ENCODE data around the gene RABEPK. TPM values are rescaled to one million over a fixed set of nuclear protein-coding genes. Genes with fewer than 3 reads are reported as not detected.
A peak's percentile ranks its signal among the peaks of the same experiment; 100 is the strongest.
"Not testable (repeated sequence)": the region's sequence is repeated elsewhere in the genome, so short reads cannot be mapped to it uniquely, and the experiment has no call there.

The RABEPK gene
- total RNA-seq, 1 donor from 2014 or later: 11.7 TPM

DNA sequence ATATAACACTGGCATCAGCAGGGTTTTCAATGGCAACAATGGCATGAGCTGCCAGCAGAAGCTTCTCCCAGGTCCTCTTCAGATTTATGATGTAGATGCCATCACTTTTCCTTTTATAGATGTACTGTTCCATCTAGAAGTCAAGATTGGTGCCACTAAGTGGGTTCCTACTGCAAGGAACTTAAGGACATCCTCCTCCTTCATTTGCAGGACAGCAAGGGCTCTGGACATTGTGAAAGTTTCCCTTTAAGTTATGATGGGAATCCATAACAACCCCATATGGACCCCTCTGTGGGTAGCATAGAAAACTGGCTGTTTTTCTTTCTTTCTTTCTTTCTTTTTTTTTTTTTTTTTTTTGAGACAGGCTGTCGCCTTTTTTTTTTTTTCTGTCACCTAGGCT is 4.8 kb upstream of the RABEPK start:
- not testable (repeated sequence) for DNase-seq

DNA sequence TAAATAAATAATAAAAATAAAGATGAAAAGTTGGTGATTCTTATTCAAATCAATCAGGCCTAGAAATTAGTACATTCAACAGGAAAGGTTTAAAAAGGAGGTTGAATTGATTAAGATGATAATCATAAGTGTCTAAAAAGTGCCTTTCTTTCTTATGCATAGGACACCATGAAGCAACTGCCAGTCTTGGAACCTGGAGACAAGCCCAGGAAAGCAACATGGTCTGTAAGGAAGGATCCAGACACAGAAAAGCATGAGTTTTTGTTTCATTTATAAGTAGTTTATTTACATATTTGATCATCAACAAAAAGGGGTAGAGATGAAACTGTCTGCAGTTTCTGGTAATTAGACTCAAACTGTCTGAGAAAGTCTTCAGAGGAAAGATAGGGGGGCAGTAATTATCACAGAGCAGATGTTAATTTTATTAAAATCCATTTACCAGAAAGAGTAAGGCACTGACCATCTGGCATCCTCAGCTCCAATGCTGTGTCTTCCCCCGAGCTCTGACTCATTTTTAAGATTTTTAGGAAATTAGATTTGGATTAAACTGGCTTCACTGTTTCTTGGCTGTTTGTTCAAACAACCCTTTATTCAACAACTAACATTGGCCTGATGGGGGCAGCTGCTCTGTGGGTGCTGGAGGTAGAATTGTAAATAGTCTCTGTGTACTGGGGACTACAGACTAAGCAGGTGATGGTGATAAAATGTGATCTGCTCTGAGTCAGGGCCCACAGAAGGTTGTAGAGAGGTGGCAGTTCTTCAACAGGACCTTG is 2.7 kb downstream of the RABEPK start:
- DNase-seq: no peak

DNA sequence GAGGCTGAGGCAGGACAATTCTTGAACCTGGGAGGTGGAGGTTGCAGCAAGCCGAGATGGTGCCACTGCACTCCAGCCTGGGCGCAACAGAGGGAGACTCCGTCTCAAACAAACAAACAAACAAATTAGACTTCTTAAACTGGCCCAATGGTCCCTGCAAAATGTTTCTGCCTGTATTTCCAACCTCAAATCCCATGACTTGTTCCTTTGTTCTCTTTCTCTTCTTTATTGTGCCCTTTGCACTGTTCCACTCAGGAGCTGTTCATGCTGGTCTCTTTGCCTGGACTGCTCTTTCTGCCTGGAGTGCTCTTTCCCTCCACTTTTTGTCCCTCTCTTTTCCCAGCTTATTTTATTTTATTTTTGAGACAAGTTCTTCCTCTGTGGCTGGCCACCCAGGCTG is 4.1 kb downstream of the RABEPK start:
- DNase-seq: no peak

DNA sequence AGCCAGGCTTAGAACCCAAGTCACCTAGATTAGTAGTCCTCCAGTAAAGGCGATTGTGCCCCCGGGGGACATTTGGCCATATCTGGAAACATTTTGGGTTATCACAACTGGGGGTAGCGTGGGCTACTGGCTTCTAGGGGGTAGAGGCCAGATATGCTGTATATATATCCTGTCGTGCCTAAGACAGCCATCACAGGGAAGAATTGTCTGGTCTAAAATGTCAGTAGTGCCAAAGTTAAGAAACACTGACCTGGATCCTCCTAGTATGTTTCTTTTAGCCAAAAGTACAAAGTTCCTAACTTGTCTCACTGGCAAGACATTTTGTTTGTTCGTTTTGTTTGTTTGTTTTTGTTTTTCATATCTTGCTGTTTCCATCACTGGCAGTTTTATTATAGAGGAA is 13.8 kb downstream of the RABEPK start:
- no peak for DNase-seq

DNA sequence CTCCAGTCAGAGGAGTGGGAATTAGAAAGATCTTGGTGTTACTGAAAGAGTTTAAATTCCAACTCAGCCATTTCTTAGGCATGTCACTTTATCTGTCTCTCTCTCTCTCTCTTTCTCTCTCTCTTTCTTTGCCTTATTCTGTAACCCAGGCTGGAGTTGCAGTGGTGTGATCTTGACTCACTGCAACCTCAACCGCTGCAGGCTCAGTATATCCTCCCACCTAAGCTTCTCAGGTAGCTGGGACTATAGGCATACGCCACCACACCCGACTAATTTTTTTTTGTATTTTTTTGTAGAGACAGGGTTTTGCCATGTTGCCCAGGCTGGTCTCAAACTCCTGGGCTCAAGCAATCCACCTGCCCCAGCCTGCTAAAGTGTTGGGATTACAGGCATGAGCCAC is 18.3 kb downstream of the RABEPK start:
- no peak for DNase-seq

DNA sequence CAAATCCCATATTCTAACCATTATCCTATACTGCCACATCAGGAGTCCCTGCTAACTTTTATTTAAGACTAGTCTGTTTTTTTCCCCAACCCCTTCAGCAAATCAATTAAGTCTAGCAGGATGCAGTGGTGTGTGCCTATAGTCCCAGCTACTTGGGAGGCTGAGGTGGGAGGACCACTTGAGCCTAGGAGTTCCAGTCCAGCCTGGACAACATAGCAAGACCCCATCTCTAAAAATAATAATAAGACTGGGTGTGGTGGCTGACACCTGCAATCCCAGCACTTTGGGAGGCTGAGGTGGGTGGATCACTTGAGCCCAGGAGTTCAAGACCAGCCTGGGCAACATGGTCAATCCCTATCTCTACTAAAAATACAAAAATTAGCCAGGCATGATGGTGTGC is 24.5 kb downstream of the RABEPK start:
- DNase-seq: not testable (repeated sequence)

DNA sequence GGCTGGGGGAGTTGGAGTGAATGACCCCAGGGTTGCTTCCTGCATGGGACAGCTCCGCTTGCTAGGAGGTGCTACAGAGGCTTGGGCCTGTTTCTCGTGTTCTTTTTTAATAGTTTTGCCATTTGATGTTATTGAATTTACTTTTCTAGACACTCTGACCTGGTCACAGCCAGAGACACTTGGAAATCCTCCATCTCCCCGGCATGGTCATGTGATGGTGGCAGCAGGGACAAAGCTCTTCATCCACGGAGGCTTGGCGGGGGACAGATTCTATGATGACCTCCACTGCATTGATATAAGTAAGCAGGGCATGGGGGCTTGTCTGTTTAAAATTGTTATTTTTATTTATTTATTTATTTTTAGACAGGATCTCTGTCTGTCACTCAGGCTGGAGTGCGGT is 27.4 kb downstream of the RABEPK start:
- no peak for DNase-seq

DNA sequence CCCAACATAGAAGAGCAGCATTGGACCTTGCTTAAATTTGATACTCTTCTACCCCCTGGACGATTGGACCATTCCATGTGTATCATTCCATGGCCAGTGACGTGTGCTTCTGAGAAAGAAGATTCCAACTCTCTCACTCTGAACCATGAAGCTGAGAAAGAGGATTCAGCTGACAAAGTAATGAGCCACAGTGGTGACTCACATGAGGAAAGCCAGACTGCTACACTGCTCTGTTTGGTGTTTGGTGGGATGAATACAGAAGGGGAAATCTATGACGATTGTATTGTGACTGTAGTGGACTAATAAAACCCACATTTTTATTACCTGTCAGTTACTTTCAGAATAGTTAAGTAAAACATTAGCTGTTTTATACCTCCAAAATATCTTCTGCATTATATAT is 33.3 kb downstream of the RABEPK start:
- no peak for DNase-seq

- not testable (repeated sequence) for DNase-seq
Measured at GRCh38 chr9:125234099-125234498, 33.8 kb downstream of the RABEPK start.

GRCh38 chr9:125235804-125236519 is 35.6 kb downstream of the RABEPK start:
- DNase-seq: no peak

- not testable (repeated sequence) for DNase-seq
Measured at GRCh38 chr9:125236520-125237159, 36.3 kb downstream of the RABEPK start.

- no peak for DNase-seq
Measured at GRCh38 chr9:125238127-125238914, 38.0 kb downstream of the RABEPK start.

DNA sequence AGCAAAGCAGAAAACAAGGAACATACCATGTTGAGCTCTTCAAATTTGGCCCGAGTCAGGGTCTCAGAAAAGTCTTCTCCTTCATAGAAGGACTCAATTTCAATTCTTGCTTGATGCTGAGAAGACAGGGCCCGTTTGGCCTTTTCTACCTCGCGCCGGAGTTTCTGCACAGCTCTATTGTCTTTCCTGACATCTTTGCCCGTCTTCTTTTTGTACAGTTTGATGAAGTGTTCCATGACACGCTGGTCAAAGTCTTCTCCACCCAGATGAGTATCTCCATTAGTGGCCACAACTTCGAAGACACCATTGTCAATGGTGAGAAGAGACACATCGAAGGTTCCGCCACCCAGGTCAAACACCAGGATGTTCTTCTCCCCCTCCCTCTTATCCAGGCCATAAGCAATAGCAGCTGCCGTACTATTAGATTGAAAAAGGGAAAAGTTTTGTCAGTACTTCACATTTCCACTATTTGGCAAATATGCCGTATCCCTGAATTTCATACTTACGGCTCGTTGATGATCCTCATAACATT is 38.6 kb downstream of the RABEPK start:
- DNase-seq: no peak

DNA sequence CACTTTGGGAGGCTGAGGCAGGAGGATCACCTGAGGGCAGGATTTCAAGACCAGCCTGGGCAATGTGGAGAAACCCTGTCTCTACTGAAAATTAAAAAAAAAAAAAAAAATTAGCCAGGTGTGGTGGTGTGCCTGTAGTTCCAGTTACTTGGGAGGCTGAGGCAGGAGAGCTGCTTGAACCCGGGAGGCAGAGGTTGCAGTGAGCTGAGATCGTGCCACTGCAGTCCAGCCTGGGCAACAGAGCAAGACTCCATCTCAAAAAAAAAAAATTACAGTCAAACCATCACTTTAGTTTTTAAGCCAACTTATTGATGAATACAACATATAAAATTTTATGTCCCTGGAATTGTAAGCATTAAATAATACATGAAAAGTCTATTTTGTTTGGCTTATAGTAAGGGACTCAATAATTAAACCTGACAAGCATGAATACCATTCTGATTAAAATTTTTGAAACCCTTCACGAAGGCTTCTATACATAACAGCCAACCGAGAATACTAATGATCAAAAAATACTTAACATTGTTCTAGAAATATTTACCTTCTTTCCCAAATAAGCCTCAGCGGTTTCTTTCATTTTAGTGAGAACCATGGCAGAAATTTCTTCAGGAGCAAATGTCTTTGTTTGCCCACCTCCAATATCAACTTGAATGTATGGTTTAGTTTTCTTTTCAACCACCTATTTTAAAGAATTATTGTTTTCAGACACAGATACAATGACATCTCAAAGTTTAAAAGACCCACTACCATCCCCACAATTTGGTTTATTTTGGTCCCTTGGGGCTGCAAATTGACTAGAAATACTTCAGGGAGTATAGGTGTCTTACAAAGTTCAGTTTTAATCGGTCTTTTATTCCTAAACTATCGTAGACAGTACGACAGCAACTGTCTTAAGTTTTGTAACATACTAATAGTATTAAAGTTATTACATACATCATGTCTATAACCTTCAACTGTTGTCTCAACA is 39.6 kb downstream of the RABEPK start:
- DNase-seq: no peak

DNA sequence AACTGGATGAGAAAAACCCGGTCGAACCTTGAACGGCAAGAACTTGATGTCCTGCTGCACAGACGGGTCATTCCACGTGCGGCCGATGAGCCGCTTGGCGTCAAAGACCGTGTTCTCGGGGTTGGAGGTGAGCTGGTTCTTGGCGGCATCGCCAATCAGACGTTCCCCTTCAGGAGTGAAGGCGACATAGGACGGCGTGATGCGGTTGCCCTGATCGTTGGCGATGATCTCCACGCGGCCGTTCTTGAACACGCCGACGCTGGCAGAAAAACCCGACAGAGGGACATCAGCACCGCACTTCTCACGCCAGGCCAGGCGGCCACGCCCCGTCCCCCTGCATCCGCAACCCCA is 40.3 kb downstream of the RABEPK start:
- no peak for DNase-seq

GRCh38 chr9:125241000-125241862 is 40.9 kb downstream of the RABEPK start, which contains the start of gene HSPA5:
TSS of gene HSPA5 (minus strand) at chr9:125241343. CDS start at chr9:125241126, 217 bp downstream.
- DNase-seq: peak; percentile 100

DNA sequence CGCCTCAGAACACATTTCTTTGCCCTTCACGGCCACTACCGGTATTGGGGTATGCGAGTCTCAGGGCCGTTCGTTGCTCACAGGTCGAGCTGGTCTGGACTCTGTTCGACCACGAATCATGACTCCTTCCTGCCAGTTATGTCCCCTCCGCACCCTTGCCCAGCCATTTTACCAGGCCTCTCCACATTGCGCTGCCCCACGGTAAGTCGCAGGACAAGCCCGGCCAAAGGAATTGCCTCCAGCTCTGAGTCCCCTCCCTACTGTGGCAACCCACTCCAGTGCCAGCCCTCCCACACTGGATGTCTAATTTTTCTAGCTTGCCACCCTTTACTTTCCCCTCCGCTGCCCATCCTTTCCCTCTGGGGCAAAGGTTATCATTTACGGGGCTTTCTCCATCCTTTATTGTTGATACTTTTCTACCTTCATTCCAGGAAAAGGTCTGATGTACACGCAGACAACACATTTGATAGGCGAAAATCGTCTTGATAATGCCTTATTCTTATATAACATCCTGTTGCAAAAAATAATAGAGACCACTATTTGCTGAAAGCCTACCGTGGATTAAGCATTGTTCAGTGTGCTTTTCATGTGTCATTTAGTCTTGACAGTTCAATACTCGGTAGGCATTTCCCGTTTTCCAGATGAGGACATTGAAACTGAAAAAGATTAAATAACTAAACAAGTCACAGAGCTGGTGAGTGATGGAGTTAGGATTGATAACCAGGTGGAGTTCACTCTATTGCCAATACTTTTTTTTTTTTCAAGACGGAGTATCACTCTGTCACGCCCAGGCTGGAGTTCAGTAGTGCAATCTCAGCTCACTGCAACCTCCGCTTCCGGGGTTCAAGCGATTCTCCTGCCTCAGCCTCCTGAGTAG is 41.8 kb downstream of the RABEPK start:
- DNase-seq: no peak

GRCh38 chr9:125243792-125244260 is 43.5 kb downstream of the RABEPK start:
- DNase-seq: no peak

- no peak for DNase-seq
Measured at GRCh38 chr9:125246261-125246667, 45.9 kb downstream of the RABEPK start.
